ENCODE measurements around the gene AP1B1.
"Not testable (repeated sequence)": the region's sequence is repeated elsewhere in the genome, so short reads cannot be mapped to it uniquely, and the experiment has no call there.

Gene AP1B1

DNA sequence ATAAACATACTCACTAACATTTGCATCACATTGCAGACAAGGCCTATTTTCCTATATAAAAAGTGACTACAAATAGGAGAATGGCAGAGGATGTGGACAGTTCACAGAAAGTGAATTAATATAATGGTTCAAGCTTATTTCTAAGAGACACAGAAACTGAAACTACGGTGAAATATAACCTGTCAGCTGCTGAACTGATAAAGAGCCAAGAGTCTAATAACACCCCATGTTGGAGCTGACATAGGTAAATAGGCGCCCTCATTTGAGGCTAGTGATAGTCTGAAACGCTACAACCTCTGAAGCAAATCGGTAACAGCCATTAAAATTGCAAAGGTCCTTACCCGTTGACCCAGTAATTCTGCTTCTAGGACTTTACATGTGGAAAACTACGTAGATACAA is 14.0 kb downstream of the AP1B1 start:
- TF ChIP-seq, protein P1, sequence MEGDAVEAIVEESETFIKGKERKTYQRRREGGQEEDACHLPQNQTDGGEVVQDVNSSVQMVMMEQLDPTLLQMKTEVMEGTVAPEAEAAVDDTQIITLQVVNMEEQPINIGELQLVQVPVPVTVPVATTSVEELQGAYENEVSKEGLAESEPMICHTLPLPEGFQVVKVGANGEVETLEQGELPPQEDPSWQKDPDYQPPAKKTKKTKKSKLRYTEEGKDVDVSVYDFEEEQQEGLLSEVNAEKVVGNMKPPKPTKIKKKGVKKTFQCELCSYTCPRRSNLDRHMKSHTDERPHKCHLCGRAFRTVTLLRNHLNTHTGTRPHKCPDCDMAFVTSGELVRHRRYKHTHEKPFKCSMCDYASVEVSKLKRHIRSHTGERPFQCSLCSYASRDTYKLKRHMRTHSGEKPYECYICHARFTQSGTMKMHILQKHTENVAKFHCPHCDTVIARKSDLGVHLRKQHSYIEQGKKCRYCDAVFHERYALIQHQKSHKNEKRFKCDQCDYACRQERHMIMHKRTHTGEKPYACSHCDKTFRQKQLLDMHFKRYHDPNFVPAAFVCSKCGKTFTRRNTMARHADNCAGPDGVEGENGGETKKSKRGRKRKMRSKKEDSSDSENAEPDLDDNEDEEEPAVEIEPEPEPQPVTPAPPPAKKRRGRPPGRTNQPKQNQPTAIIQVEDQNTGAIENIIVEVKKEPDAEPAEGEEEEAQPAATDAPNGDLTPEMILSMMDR (IDR thresholded peaks at IDR 0.05; ENCODE audit: control extremely low read depth, extremely low read depth, low read depth, missing control alignments), result no peak
- POLR2A ChIA-PET, result no interaction called here
- DNase-seq (ENCODE audit: extremely low spot score), result no peak
- CTCF ChIA-PET, result interaction anchor here (2.2 kb wide), 1 partner anchor 11 kb away, joined by 8 read pairs; no protein-coding TSS in a partner anchor

- POLR2A ChIA-PET, result no interaction called here
- TF ChIP-seq, protein P1 (IDR thresholded peaks at IDR 0.05; ENCODE audit: control extremely low read depth, extremely low read depth, low read depth, missing control alignments), result no peak
- DNase-seq (ENCODE audit: extremely low spot score), result no peak
- CTCF ChIA-PET, result interaction anchor here (0.8 kb wide), 1 partner anchor 15 kb away, joined by 3 read pairs; no protein-coding TSS in a partner anchor
Measured at GRCh38 chr22:29370537-29370936, 17.8 kb downstream of the AP1B1 start.

DNA sequence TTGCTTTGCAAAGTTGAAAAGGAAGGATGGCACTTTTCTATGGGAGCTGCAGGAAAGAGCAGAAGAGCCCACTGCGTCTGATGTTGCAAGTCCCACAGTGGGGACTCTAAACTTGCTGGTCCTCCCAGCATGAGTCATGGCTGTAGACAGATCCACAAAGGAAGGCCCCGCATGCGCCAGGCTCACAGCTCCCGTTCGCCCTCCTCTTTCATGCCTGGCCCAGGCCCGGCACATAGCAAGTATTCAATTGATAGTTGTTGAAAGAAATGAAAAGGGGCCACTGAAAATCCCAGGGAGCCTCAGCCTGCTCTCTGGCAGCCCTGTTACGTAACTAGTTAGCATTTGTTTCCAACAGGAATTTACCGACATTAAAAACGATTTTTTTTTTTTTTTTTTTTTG is 18.9 kb downstream of the AP1B1 start:
- CTCF ChIA-PET, result no interaction called here

DNA sequence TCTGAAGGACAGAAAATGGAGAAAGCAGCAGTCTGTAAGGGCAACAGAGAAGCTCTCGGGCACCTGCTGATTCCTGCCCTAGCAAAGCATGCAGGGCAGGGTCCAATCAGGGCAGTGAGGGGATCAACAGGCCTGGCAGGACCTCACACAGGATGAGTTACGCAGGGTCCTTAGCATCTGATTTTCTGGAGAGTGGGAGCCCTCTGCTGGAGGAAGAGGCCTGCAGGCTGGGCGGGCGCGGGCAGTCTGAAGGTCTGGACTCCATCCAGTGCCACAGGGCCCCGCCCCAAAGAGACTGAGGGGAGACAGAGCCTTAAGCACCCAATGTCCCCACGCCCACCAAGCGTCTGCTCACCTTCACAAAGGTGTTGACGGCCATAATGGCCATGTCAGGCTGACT is 28.9 kb downstream of the AP1B1 start:
- TF ChIP-seq, protein P1 (IDR thresholded peaks at IDR 0.05; ENCODE audit: control extremely low read depth, extremely low read depth, low read depth, missing control alignments), result no peak
- no peak for DNase-seq (ENCODE audit: extremely low spot score)
- CTCF ChIA-PET, result interaction anchor here (0.9 to 1.1 kb wide), 2 partner anchors 16 to 23 kb away, joined by 3 read pairs; no protein-coding TSS in a partner anchor
- POLR2A ChIA-PET, result no interaction called here

More for the DNA sequence above, 18.9 kb downstream of the AP1B1 start:
- POLR2A ChIA-PET, result no interaction called here
- no peak for DNase-seq (ENCODE audit: extremely low spot score)
- TF ChIP-seq, protein P1 (IDR thresholded peaks at IDR 0.05; ENCODE audit: control extremely low read depth, extremely low read depth, low read depth, missing control alignments), result no peak

GRCh38 chr22:29357193-29357890 is 31.0 kb downstream of the AP1B1 start:
- POLR2A ChIA-PET; DNase-seq (ENCODE audit: extremely low spot score): not testable (repeated sequence)
- CTCF ChIA-PET, result interaction anchor here (1.0 to 1.2 kb wide), 3 partner anchors 10 to 38 kb away, joined by 3 to 4 read pairs (median 3); partner anchors contain the start of gene AP1B1

DNA sequence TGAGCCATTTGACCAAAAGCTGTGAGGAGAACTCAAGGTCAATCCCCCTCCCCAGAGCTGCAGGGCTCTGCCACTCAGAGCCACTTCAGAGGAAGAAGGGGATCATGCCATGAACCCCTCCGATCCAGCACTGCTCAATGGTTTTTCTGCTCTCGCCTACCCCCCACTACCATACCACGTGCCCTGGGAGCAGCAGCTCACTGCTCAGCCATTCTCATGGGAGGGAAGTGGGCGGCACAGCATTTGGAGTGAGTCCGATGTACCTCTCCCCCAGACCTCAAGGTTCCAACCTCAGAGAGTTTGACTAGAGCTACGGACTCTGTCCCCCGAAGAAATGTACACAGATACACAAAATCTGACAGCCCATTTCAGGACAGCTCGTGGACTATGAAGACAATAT is 34.5 kb downstream of the AP1B1 start:
- POLR2A ChIA-PET, result no interaction called here
- no peak for DNase-seq (ENCODE audit: extremely low spot score)
- TF ChIP-seq, protein P1 (IDR thresholded peaks at IDR 0.05; ENCODE audit: control extremely low read depth, extremely low read depth, low read depth, missing control alignments), result no peak
- CTCF ChIA-PET, result interaction anchor here (1.3 to 1.4 kb wide), 2 partner anchors 11 to 427 kb away, joined by 3 to 5 read pairs; no protein-coding TSS in a partner anchor

DNA sequence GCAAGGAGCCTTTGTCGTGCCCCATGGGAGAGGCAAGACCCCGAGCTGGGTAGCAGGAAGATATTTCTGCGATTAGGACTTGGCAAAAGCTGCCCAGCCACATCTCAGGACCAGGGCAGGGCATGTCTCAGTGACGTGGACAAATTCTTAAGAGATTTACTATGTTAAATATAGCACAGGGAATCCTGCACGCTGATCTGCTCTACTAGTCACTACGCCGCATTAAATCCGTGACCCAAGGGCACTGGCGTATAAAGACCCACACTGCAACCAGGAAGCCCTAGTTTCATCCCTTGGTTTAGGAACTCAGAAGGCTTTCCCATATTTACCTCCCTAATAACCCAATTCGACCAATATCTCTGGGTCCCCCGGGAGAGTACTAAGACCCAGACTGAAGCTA is 35.1 kb downstream of the AP1B1 start:
- POLR2A ChIA-PET, result no interaction called here
- no peak for DNase-seq (ENCODE audit: extremely low spot score)
- CTCF ChIA-PET, result interaction anchor here (1.4 kb wide), 1 partner anchor 428 kb away, joined by 3 read pairs; no protein-coding TSS in a partner anchor
- TF ChIP-seq, protein P1 (IDR thresholded peaks at IDR 0.05; ENCODE audit: control extremely low read depth, extremely low read depth, low read depth, missing control alignments), result no peak

Data from GM10248 (cell line).